ENCODE measurements around the gene ACSM6.
"Not testable (repeated sequence)": the region's sequence is repeated elsewhere in the genome, so short reads cannot be mapped to it uniquely, and the experiment has no call there.

The ACSM6 gene, protein sequence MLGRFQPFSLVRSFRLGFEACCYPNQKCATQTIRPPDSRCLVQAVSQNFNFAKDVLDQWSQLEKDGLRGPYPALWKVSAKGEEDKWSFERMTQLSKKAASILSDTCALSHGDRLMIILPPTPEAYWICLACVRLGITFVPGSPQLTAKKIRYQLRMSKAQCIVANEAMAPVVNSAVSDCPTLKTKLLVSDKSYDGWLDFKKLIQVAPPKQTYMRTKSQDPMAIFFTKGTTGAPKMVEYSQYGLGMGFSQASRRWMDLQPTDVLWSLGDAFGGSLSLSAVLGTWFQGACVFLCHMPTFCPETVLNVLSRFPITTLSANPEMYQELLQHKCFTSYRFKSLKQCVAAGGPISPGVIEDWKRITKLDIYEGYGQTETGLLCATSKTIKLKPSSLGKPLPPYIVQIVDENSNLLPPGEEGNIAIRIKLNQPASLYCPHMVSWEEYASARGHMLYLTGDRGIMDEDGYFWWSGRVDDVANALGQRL

GRCh38 chr10:95193944-95194343 is at the start of gene ACSM6:
Gene ACSM6, plus strand, starts transcription at chr10:95194238. Its CDS starts 248 bp downstream, at chr10:95194486.
- in situ Hi-C loops (cut with HindIII; ENCODE audit: low sequenced_read_pairs), result no loop called here

DNA sequence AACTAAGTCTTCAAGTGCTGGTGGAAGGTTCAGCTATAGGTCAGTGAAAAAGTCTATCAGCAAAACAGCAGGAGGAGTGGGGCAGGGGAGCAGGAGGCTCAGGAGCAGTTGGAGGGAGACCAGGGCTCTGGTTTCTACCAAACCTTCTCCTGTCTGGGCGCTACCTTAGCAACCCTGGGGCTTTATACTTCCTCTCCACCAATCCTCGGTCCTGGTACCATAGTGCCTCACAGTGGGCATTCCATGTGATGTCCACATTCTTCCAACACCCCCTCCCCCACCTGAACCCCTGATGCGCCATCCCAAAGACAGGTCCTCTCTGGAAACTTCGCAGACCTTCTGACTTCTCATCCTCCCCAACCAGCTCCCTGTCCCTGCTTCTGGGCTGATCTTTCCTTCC is 25.3 kb upstream of the ACSM6 start:
- in situ Hi-C loops (cut with HindIII; ENCODE audit: low sequenced_read_pairs), result no loop called here

- in situ Hi-C loops (cut with HindIII; ENCODE audit: low sequenced_read_pairs), result no loop called here
Observed at GRCh38 chr10:95169522-95169921, 24.5 kb upstream of the ACSM6 start.

DNA sequence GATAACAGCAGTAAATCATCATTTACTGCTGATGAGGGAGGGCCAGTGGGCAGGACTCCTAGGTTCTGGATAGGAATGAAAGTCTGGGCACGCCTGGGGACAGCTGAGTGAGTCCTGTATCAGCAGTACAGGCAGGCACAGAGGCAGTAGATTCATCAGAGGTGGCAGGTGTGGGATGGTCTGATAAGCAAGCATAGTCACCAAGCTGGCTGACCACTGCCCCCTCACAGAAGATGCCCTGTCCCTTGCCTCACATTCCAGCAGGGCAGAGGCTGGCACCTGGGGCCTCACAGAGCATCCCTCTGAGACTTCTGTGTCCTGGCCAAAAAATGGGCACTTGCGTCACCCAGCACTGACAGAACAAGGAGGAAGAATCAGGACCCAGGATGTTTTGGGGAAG is 23.2 kb upstream of the ACSM6 start:
- in situ Hi-C loops (cut with HindIII; ENCODE audit: low sequenced_read_pairs), result no loop called here

- in situ Hi-C loops (cut with HindIII; ENCODE audit: low sequenced_read_pairs), result no loop called here
Observed at GRCh38 chr10:95171336-95171735, 22.7 kb upstream of the ACSM6 start.

DNA sequence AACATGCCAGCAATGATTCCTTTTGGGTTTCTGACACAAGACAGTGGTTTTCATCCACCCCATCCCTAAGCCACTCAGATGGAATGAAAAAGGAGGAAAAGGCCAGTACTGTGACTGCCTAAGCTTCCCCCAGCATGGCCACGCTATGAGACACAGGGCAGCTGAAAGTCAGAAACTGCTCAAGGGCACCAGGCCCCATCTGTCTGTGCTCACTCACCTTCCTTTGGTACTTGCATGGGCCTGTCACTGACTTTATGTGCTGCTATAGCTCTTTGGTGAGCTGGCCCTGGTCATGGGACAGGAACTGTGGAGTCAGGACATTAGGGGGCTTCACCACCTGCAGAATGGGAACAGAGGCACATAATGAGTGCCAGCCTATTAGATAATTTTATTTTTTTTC is 21.2 kb upstream of the ACSM6 start:
- in situ Hi-C loops (cut with HindIII; ENCODE audit: low sequenced_read_pairs), result no loop called here

DNA sequence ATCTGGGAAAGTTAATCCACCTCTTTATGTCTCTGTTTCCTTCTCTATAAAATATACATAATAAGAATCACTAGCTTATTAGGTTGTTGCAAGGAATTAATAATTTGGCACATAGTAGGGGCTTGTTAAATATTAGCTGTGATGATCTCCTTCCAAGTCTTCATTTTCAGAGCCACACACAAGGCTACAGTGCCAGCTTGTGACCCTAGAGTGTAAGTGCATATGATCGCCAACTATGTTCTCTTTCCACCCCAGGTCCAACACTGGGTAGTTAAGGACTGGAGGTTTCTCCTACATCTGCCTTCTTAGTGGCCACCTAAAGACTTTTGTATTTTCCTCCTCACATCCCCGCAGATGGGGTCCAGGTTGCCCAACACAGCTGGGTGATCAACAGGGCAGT is 17.9 kb upstream of the ACSM6 start:
- in situ Hi-C loops (cut with HindIII; ENCODE audit: low sequenced_read_pairs), result no loop called here

DNA sequence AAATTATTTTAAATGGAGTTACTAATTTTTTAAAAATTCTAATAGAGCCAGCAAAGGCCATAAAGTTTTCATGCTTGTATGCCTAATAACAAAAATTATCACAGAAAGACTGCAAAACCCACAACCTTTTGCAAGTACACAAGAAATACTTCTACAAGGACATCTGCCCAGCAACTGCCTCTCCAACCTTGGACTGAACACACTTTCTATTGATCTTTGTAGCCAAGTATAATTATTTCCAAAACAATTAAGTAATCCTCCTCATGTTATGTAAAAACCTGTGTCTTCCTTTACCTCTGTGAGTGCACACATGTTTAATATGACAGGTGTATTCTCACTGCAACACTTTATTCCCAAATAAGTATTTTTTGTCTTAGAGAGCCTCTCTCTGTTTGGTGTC is 16.6 kb upstream of the ACSM6 start:
- in situ Hi-C loops (cut with HindIII; ENCODE audit: low sequenced_read_pairs), result no loop called here

- in situ Hi-C loops (cut with HindIII; ENCODE audit: low sequenced_read_pairs), result no loop called here
Observed at GRCh38 chr10:95178266-95178665, 15.8 kb upstream of the ACSM6 start.

DNA sequence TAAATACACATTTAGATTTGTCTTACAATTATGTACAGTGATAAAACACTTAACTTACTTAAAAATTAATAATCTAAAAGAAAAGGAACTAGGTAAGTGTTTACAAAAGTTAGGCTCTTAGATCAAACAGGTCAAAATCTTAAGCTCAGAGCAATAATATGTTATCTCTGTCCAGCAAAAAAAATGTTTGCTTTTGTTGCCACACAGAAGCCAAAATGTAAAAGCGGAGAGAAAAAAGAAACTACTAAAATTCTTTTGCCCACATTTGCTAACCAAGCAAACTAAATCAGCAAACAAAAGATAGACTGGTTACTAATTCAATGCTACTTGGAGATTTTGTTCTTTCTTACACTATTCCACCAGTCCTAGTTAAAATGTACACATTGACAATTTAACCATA is 15.2 kb upstream of the ACSM6 start:
- in situ Hi-C loops (cut with HindIII; ENCODE audit: low sequenced_read_pairs), result no loop called here

DNA sequence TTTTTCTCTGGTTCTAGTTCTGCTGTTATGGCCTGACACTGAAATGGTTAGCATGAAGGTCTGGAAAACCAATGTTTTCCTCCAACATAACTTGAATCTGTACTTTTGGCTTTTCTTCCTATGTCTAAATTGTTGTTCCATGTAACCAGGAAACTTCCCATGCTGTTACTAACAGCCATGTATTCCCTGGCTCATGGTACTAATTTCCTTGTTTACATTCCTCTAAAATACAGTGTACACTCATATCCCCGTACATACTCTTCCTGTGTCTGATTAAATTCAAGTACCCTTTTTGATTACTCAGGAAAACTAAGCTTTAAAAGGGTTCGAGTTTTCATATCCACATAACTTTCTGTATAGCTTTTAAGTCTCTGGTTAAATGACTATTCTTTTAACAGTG is 12.3 kb upstream of the ACSM6 start:
- in situ Hi-C loops (cut with HindIII; ENCODE audit: low sequenced_read_pairs), result loop anchor here (10.0 kb wide), 1 partner anchor 47 kb away; no protein-coding TSS in a partner anchor

- in situ Hi-C loops (cut with HindIII; ENCODE audit: low sequenced_read_pairs), result loop anchor here (10.0 kb wide), 1 partner anchor 49 kb away; no protein-coding TSS in a partner anchor
Observed at GRCh38 chr10:95183271-95184230, 10.5 kb upstream of the ACSM6 start.

DNA sequence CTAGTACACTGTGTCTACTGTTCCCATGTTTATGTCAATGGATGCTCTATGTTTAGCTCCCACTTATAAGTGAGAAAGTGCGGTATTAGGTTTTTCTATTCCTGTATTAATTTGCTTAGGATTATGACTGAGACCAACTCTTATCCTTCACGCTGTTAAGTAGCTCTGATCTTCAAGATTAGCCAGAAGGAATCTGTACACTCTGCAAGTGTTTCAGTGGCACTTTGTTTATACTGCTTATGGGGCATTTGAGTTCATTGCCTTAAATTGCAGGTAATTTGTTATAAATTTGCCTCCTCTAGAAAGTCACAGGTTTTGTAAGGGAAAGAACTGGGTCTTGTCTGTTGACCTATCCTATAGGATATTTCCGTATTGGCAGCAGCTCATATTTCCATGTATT is 6.4 kb upstream of the ACSM6 start:
- in situ Hi-C loops (cut with HindIII; ENCODE audit: low sequenced_read_pairs), result loop anchor here (5.0 to 10.0 kb wide), 2 partner anchors 53 to 55 kb away; no protein-coding TSS in a partner anchor

DNA sequence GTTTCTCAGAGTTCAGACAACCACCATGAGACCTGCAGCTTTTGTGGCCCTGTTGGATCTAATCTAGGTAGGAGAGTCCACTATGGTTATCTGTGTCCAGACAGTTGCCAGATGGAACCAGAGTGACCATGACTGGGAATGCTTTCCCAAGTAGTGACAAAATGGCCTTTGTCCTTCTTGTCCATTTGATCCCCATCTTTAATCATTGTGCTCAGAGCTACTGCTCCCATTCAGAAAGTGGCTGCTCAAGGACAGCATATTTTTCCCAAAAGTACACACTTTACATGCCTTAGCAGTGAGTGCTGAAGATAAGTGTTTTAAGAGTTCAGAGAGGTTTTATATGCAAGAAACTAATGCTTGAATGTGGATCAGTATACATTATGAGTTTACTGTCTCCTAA is 5.4 kb upstream of the ACSM6 start:
- in situ Hi-C loops (cut with HindIII; ENCODE audit: low sequenced_read_pairs), result loop anchor here (5.0 to 10.0 kb wide), 2 partner anchors 54 kb away; no protein-coding TSS in a partner anchor

- in situ Hi-C loops (cut with HindIII; ENCODE audit: low sequenced_read_pairs), result no loop called here
Observed at GRCh38 chr10:95196046-95196445, 2.0 kb downstream of the ACSM6 start.

DNA sequence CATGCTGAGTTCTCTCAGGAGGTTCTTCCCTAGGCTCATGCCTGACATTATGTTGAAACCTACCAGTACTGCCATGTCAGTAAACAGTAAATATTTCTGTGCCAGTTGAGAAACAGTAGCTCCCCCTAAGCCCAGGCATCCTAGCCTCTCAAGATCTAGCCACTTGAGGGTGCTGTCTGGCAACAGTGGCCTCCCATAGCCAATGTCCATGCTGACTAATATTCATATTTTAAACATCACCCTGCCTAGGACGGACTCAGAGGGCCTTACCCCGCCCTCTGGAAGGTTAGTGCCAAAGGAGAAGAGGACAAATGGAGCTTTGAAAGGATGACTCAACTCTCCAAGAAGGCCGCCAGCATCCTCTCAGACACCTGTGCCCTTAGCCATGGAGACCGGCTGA is 7.7 kb downstream of the ACSM6 start:
- in situ Hi-C loops (cut with HindIII; ENCODE audit: low sequenced_read_pairs), result no loop called here

DNA sequence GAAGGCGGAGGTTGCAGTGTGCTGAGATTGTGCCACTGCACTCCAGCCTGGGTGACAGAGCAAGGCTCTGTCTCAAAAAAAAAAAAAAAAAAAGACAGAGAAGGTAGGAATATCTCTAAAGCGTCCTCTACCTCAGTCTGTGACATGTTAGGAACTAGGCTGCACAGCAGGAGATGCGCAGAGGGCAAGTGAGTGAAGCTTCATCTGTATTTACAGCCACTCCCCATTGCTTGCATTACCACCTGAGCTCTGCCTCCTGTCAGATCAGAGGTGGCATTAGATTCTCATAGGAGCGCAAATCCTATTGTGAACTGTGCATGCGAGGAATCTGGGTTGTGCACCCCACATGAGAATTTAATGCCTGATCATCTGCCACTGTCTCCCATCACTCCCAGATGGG is 8.8 kb downstream of the ACSM6 start:
- in situ Hi-C loops (cut with HindIII; ENCODE audit: low sequenced_read_pairs), result not testable (repeated sequence)

GRCh38 chr10:95208702-95209391 is 14.8 kb downstream of the ACSM6 start:
- in situ Hi-C loops (cut with HindIII; ENCODE audit: low sequenced_read_pairs), result no loop called here

GRCh38 chr10:95209509-95210127 is 15.6 kb downstream of the ACSM6 start:
- in situ Hi-C loops (cut with HindIII; ENCODE audit: low sequenced_read_pairs), result no loop called here

DNA sequence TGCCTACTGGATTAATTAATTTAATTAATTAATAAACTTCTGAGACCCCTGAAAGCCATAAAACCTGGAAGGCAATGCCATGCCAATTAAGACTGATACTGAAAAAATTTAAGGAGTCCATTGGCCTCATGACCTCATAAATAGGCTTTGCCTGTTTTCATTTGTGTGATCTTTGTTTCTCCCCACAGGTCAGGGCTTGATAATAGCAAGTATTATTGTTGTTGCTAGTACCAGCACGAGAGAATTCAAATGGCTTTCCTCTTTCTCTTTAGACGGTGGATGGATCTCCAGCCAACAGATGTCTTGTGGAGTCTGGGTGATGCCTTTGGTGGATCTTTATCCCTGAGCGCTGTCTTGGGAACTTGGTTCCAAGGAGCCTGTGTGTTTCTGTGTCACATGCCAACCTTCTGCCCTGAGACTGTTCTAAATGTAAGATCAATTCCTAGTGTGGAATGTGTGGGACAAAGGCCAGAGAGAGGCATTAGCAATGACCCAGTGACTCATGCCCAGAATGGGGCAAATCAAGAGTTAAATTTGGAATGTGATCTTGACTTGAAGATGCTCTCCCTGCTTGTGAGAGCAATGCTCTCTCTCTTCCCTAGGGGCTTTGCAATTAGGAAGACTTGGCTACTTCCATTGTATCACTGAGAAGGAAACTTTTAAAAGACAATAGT is 17.7 kb downstream of the ACSM6 start:
- in situ Hi-C loops (cut with HindIII; ENCODE audit: low sequenced_read_pairs), result no loop called here

Measured in endothelial cell of hepatic sinusoid (primary cell).